NCI-H446 (cell line): ENCODE data around the gene CYGB.

ENCODE experiments used
- DNase-seq, 2 experiments: peaks; one replicate each; lab custom pipeline; 2025; lab: John Stamatoyannopoulos, UW

CYGB gene

GRCh38 chr17:76537578-76538280, at the start of gene CYGB:
TSS of gene CYGB (minus strand) at chr17:76537709. CDS start at chr17:76537542, 167 bp downstream.
- no peak for DNase-seq

- DNase-seq = no peak
Measured at GRCh38 chr17:76586741-76587487, 49.4 kb upstream of the CYGB start.

GRCh38 chr17:76585649-76586593, 48.4 kb upstream of the CYGB start, which contains the start of gene ST6GALNAC2:
TSS of gene ST6GALNAC2 (minus strand) at chr17:76585860. CDS start at chr17:76585808, 52 bp downstream.
- DNase-seq = no peak

- DNase-seq = no peak
Measured at GRCh38 chr17:76585033-76585648, 47.6 kb upstream of the CYGB start.

GRCh38 chr17:76584427-76585032, 47.0 kb upstream of the CYGB start:
- no peak for DNase-seq

GRCh38 chr17:76582660-76583059, 45.2 kb upstream of the CYGB start:
- no peak for DNase-seq

- no peak for DNase-seq
Measured at GRCh38 chr17:76581515-76581914, 44.0 kb upstream of the CYGB start.

GRCh38 chr17:76579281-76579680, 41.8 kb upstream of the CYGB start:
- no peak for DNase-seq

GRCh38 chr17:76578376-76578775, 40.9 kb upstream of the CYGB start:
- no peak for DNase-seq

- DNase-seq = no peak
Measured at GRCh38 chr17:76577876-76578275, 40.4 kb upstream of the CYGB start.

GRCh38 chr17:76576189-76576588, 38.7 kb upstream of the CYGB start:
- DNase-seq = no peak

GRCh38 chr17:76575570-76575969, 38.1 kb upstream of the CYGB start:
- DNase-seq = no peak

- no peak for DNase-seq
Measured at GRCh38 chr17:76574166-76574565, 36.7 kb upstream of the CYGB start.

GRCh38 chr17:76573096-76573495, 35.6 kb upstream of the CYGB start:
- no peak for DNase-seq

- DNase-seq = no peak
Measured at GRCh38 chr17:76572201-76572910, 34.8 kb upstream of the CYGB start.

- DNase-seq = no peak
Measured at GRCh38 chr17:76570877-76571471, 33.5 kb upstream of the CYGB start.

- no peak for DNase-seq
Measured at GRCh38 chr17:76570457-76570856, 32.9 kb upstream of the CYGB start.

GRCh38 chr17:76569607-76570279, 32.2 kb upstream of the CYGB start:
- DNase-seq = no peak

- no peak for DNase-seq
Measured at GRCh38 chr17:76568811-76569221, 31.3 kb upstream of the CYGB start.
